Activated naive CD4-positive, alpha-beta T cell treated with anti-CD3 and anti-CD28 coated beads for 36 hours (primary cell): ENCODE results near the gene ZNF620. TPM values are rescaled to one million over a fixed set of nuclear protein-coding genes. Genes with fewer than 3 reads are reported as not detected.
A peak's percentile ranks its signal among the peaks of the same experiment; 100 is the strongest.

Source experiments
- CTCF ChIA-PET: fragments of 350-600 bp; sonication (Branson Sonifier 250); formaldehyde crosslinking; loops from one replicate; lab custom pipeline; 2021; ENCODE audit warnings: antibody characterized with exemption; lab: Charles Lee
- DNase-seq: peaks from one replicate; pipeline ENCODE4 v3.0.0-alpha.2; 2020
- H3K27ac Mint-ChIP-seq: one replicate; pipeline ENCODE4 v1.8.0; 2021; ENCODE audit warnings: mild to moderate bottlenecking, mixed read lengths
- H3K27me3 Mint-ChIP-seq: one replicate; pipeline ENCODE4 v1.8.0; 2021; ENCODE audit warnings: low read depth, mixed read lengths
- H3K36me3 Mint-ChIP-seq: one replicate; pipeline ENCODE4 v1.8.0; 2021; ENCODE audit warnings: low read depth, mixed read lengths
- H3K4me1 Mint-ChIP-seq: one replicate; pipeline ENCODE4 v1.8.0; 2021; ENCODE audit warnings: low read depth, mixed read lengths
- H3K4me3 Mint-ChIP-seq: one replicate; pipeline ENCODE4 v1.8.0; 2021; ENCODE audit warnings: mild to moderate bottlenecking, moderate library complexity, mixed read lengths
- H3K9me3 Mint-ChIP-seq: one replicate; pipeline ENCODE4 v1.8.0; 2021; ENCODE audit warnings: mixed read lengths
- intact Hi-C: fragments of 100-400 bp; cut with micrococcal nuclease; formaldehyde crosslinking; loops from one replicate; pipeline ENCODE4 v1.15.1; 2023
- total RNA-seq, 2 experiments: library from RNA; stranded (reverse); gene quantifications; one replicate each; pipeline ENCODE4 v1.2.3, GENCODE V29; 2021

ZNF620 gene
- total RNA-seq, 2 experiments from 2014 or later: 2.3 TPM

GRCh38 chr3:40511031-40511718, 5.3 kb downstream of the ZNF620 start:
- intact Hi-C loops: no loop called here
- no peak overlapping the region for H3K27ac Mint-ChIP-seq
- no peak overlapping the region for H3K4me3 Mint-ChIP-seq
- H3K9me3 Mint-ChIP-seq: no peaks in the 10 kb centered on the region
- H3K36me3 Mint-ChIP-seq: peaks cover 43% of the 10 kb centered on the region
- DNase-seq: no peak
- peaks cover 4% of the 10 kb centered on the region for H3K4me1 Mint-ChIP-seq
- H3K27me3 Mint-ChIP-seq: no peaks in the 10 kb centered on the region
- CTCF ChIA-PET: no interaction called here

- Mint-ChIP-seq H3K4me3 (no peak overlapping the region), H3K27me3 (no peaks in the 10 kb centered on the region), H3K9me3 (no peaks in the 10 kb centered on the region), H3K4me1 (no peaks in the 10 kb centered on the region), H3K36me3 (peaks cover 28% of the 10 kb centered on the region), H3K27ac (no peak overlapping the region)
- CTCF ChIA-PET: no interaction called here
- no peak for DNase-seq
- intact Hi-C loops: no loop called here
Measured at GRCh38 chr3:40516201-40516600, 10.4 kb downstream of the ZNF620 start.

GRCh38 chr3:40518067-40518466, 12.2 kb downstream of the ZNF620 start:
- Mint-ChIP-seq H3K4me3 (no peak overlapping the region), H3K4me1 (no peaks in the 10 kb centered on the region), H3K27ac (no peak overlapping the region), H3K27me3 (no peaks in the 10 kb centered on the region), H3K36me3 (peaks cover 20% of the 10 kb centered on the region), H3K9me3 (no peaks in the 10 kb centered on the region)
- CTCF ChIA-PET: no interaction called here
- DNase-seq: no peak
- intact Hi-C loops: no loop called here

- Mint-ChIP-seq H3K4me1 (no peaks in the 10 kb centered on the region), H3K9me3 (no peaks in the 10 kb centered on the region), H3K27me3 (no peaks in the 10 kb centered on the region), H3K36me3 (peaks cover 20% of the 10 kb centered on the region), H3K4me3 (no peak overlapping the region), H3K27ac (no peak overlapping the region)
- CTCF ChIA-PET: no interaction called here
- intact Hi-C loops: no loop called here
- DNase-seq: no peak
Measured at GRCh38 chr3:40518848-40519247, 13.0 kb downstream of the ZNF620 start.

- no peaks in the 10 kb centered on the region for H3K9me3 Mint-ChIP-seq
- H3K4me3 Mint-ChIP-seq: no peak overlapping the region
- no peak overlapping the region for H3K27ac Mint-ChIP-seq
- CTCF ChIA-PET: no interaction called here
- no peak for DNase-seq
- intact Hi-C loops: loop anchor here (10.0 kb wide), 2 partner anchors 1494 to 1864 kb away; no protein-coding TSS in a partner anchor
- H3K36me3 Mint-ChIP-seq: peaks cover 5% of the 10 kb centered on the region
- H3K4me1 Mint-ChIP-seq: peaks cover 7% of the 10 kb centered on the region
- no peaks in the 10 kb centered on the region for H3K27me3 Mint-ChIP-seq
Measured at GRCh38 chr3:40521254-40521653, 15.4 kb downstream of the ZNF620 start.

- peaks cover 20% of the 10 kb centered on the region for H3K36me3 Mint-ChIP-seq
- CTCF ChIA-PET: interaction anchor here (0.6 to 1.3 kb wide), 3 partner anchors 18 to 65 kb away, joined by 3 to 4 read pairs (median 3); partner anchors contain the start of gene ZNF620
- intact Hi-C loops: loop anchor here (1.0 to 10.0 kb wide), 8 partner anchors 17 to 1861 kb away; partner anchors contain the start of genes EIF1B, ZNF619 and ZNF620
- no peak overlapping the region for H3K27ac Mint-ChIP-seq
- no peak for DNase-seq
- H3K9me3 Mint-ChIP-seq: no peaks in the 10 kb centered on the region
- peaks cover 11% of the 10 kb centered on the region for H3K4me1 Mint-ChIP-seq
- peak overlapping the region; percentile 92 for H3K4me3 Mint-ChIP-seq
- H3K27me3 Mint-ChIP-seq: no peaks in the 10 kb centered on the region
Measured at GRCh38 chr3:40523781-40524180, 17.9 kb downstream of the ZNF620 start.

- H3K4me1 Mint-ChIP-seq: peaks cover 11% of the 10 kb centered on the region
- CTCF ChIA-PET: interaction anchor here (0.6 to 1.3 kb wide), 3 partner anchors 18 to 65 kb away, joined by 3 to 4 read pairs (median 3); partner anchors contain the start of gene ZNF620
- no peaks in the 10 kb centered on the region for H3K27me3 Mint-ChIP-seq
- peak overlapping the region; percentile 47 for H3K27ac Mint-ChIP-seq
- intact Hi-C loops: loop anchor here (1.0 to 10.0 kb wide), 8 partner anchors 18 to 1861 kb away; partner anchors contain the start of genes EIF1B, ZNF619 and ZNF620
- H3K4me3 Mint-ChIP-seq: peak overlapping the region; percentile 92
- no peak for DNase-seq
- no peaks in the 10 kb centered on the region for H3K9me3 Mint-ChIP-seq
- peaks cover 21% of the 10 kb centered on the region for H3K36me3 Mint-ChIP-seq
Measured at GRCh38 chr3:40524222-40524567, 18.4 kb downstream of the ZNF620 start.

GRCh38 chr3:40524568-40525285, 18.9 kb downstream of the ZNF620 start, which contains the start of gene ZNF621:
TSS of gene ZNF621 (plus strand) at chr3:40524960. CDS start at chr3:40525841, 881 bp downstream.
- intact Hi-C loops: loop anchor here (1.0 to 10.0 kb wide), 9 partner anchors 18 to 1860 kb away; partner anchors contain the start of genes EIF1B, RPL14, ZNF619 and ZNF620
- CTCF ChIA-PET: interaction anchor here (0.6 to 1.3 kb wide), 3 partner anchors 19 to 66 kb away, joined by 3 to 4 read pairs (median 3); partner anchors contain the start of gene ZNF620

GRCh38 chr3:40528426-40528825, 22.6 kb downstream of the ZNF620 start:
- CTCF ChIA-PET: no interaction called here
- Mint-ChIP-seq H3K27ac (no peak overlapping the region), H3K9me3 (peaks cover 13% of the 10 kb centered on the region), H3K4me3 (no peak overlapping the region), H3K36me3 (peaks cover 57% of the 10 kb centered on the region), H3K4me1 (peaks cover 11% of the 10 kb centered on the region), H3K27me3 (no peaks in the 10 kb centered on the region)
- DNase-seq: no peak
- intact Hi-C loops: loop anchor here (10.0 kb wide), 2 partner anchors 1486 to 1856 kb away; no protein-coding TSS in a partner anchor

More at GRCh38 chr3:40524568-40525285, 18.9 kb downstream of the ZNF620 start, which contains the start of gene ZNF621:
- H3K27me3 Mint-ChIP-seq: no peaks in the 10 kb centered on the region
- H3K4me1 Mint-ChIP-seq: peaks cover 11% of the 10 kb centered on the region
- DNase-seq: peak; percentile 82
- no peaks in the 10 kb centered on the region for H3K9me3 Mint-ChIP-seq
- H3K27ac Mint-ChIP-seq: peak within 1 kb of the TSS; percentile 85
- H3K4me3 Mint-ChIP-seq: peak within 1 kb of the TSS; percentile 92
- H3K36me3 Mint-ChIP-seq: peaks cover 23% of the 10 kb centered on the region

- Mint-ChIP-seq H3K9me3 (peaks cover 24% of the 10 kb centered on the region), H3K27ac (no peak overlapping the region), H3K36me3 (peaks cover 81% of the 10 kb centered on the region), H3K4me1 (no peaks in the 10 kb centered on the region), H3K4me3 (no peak overlapping the region), H3K27me3 (no peaks in the 10 kb centered on the region)
- CTCF ChIA-PET: interaction anchor here (2.1 kb wide), 1 partner anchor 26 kb away, joined by 6 read pairs; the partner anchor contains the start of gene ZNF620
- intact Hi-C loops: no loop called here
- DNase-seq: no peak
Measured at GRCh38 chr3:40532252-40532651, 26.4 kb downstream of the ZNF620 start.

GRCh38 chr3:40534283-40534682, 28.4 kb downstream of the ZNF620 start:
- H3K36me3 Mint-ChIP-seq: peaks cover 86% of the 10 kb centered on the region
- H3K4me1 Mint-ChIP-seq: no peaks in the 10 kb centered on the region
- no peaks in the 10 kb centered on the region for H3K27me3 Mint-ChIP-seq
- intact Hi-C loops: no loop called here
- peaks cover 36% of the 10 kb centered on the region for H3K9me3 Mint-ChIP-seq
- H3K27ac Mint-ChIP-seq: no peak overlapping the region
- CTCF ChIA-PET: interaction anchor here (0.6 kb wide), 1 partner anchor 1645 kb away, joined by 3 read pairs; no protein-coding TSS in a partner anchor
- no peak for DNase-seq
- no peak overlapping the region for H3K4me3 Mint-ChIP-seq

- H3K27ac Mint-ChIP-seq: no peak overlapping the region
- H3K4me1 Mint-ChIP-seq: no peaks in the 10 kb centered on the region
- CTCF ChIA-PET: no interaction called here
- DNase-seq: no peak
- intact Hi-C loops: no loop called here
- H3K27me3 Mint-ChIP-seq: no peaks in the 10 kb centered on the region
- H3K4me3 Mint-ChIP-seq: no peak overlapping the region
- H3K36me3 Mint-ChIP-seq: no peaks in the 10 kb centered on the region
- no peaks in the 10 kb centered on the region for H3K9me3 Mint-ChIP-seq
Measured at GRCh38 chr3:40546816-40547215, 41.0 kb downstream of the ZNF620 start.
